HepG2 (cell line): ENCODE results near the gene SERINC4. TPM values are rescaled to one million over a fixed set of nuclear protein-coding genes. Genes with fewer than 3 reads are reported as not detected.

Experiments
- HOXA3 ChIP-seq: sonication (generic); formaldehyde crosslinking; IDR thresholded peaks from 2 replicates; pipeline ENCODE4 v1.5.0; 2020; ENCODE audit warnings: missing genetic modification reagents
- KLF11 ChIP-seq: IDR thresholded peaks from 2 replicates; pipeline ENCODE4 v1.6.1; 2016; ENCODE audit warnings: missing compliant biosample characterization
- MED13 ChIP-seq: sonication (generic); formaldehyde crosslinking; IDR thresholded peaks from 2 replicates; pipeline ENCODE4 v1.5.0; 2020; ENCODE audit warnings: missing genetic modification reagents
- MLLT10 ChIP-seq: sonication (generic); formaldehyde crosslinking; IDR thresholded peaks from 2 replicates; pipeline ENCODE4 v1.4.0; 2020; ENCODE audit warnings: missing genetic modification reagents
- MYNN ChIP-seq: sonication (generic); formaldehyde crosslinking; IDR thresholded peaks from 2 replicates; pipeline ENCODE4 v1.4.0; 2020; ENCODE audit warnings: mild to moderate bottlenecking, low read depth, missing genetic modification reagents
- NCOA5 ChIP-seq: sonication (generic); formaldehyde crosslinking; IDR thresholded peaks from 2 replicates; pipeline ENCODE4 v1.4.0; 2020; ENCODE audit warnings: missing genetic modification reagents
- NFAT5 ChIP-seq: sonication (generic); formaldehyde crosslinking; IDR thresholded peaks from 2 replicates; pipeline ENCODE4 v1.4.0; 2020; ENCODE audit warnings: missing genetic modification reagents
- PTBP1 ChIP-seq: fragments of 200-400 bp; formaldehyde crosslinking; IDR thresholded peaks from 2 replicates; pipeline ENCODE4 v1.6.1; 2018; ENCODE audit warnings: low read length, low read depth; ENCODE audit not compliant: poor library complexity, severe bottlenecking
- SSRP1 ChIP-seq: IDR thresholded peaks from 2 replicates; pipeline ENCODE4 v1.6.1; 2016; ENCODE audit warnings: control low read depth
- ZNF143 ChIP-seq: sonication (generic); formaldehyde crosslinking; IDR thresholded peaks from 2 replicates; pipeline ENCODE4 v1.4.0; 2020; ENCODE audit warnings: missing genetic modification reagents
- ZNF550 ChIP-seq: sonication (generic); formaldehyde crosslinking; IDR thresholded peaks from 2 replicates; pipeline ENCODE4 v1.4.0; 2020; ENCODE audit warnings: mild to moderate bottlenecking, missing genetic modification reagents, borderline replicate concordance
- ZNF574 ChIP-seq: sonication (generic); formaldehyde crosslinking; IDR thresholded peaks from 2 replicates; pipeline ENCODE4 v1.4.0; 2020; ENCODE audit warnings: missing genetic modification reagents
- ZNF724P ChIP-seq: sonication (generic); formaldehyde crosslinking; IDR thresholded peaks from 2 replicates; pipeline ENCODE4 v1.8.0; 2022; ENCODE audit warnings: missing genetic modification reagents, borderline replicate concordance
- ZNF768 ChIP-seq: sonication (generic); formaldehyde crosslinking; IDR thresholded peaks from 2 replicates; pipeline ENCODE4 v1.4.0; 2020; ENCODE audit warnings: missing genetic modification reagents
- polyA plus RNA-seq, 8 experiments: library from polyadenylated mRNA; depleted of rRNA in 3 of 8; stranded (reverse) in 7 of 8; unstranded in 1 of 8; fragments of >200 nt; fragmentation: Illumina TruSeq in 4 of 8; extraction: Trizol in 4 of 8; gene quantifications; 2 replicates each; pipeline versions ENCODE4 v1.2.1 to v1.2.3, GENCODE V29; 2011 to 2016; ENCODE audit warnings: low read depth in 4 of 8, missing spikeins in 1 of 8, mixed read lengths in 1 of 8; ENCODE audit not compliant: insufficient read depth in 1 of 8
- total RNA-seq, 5 experiments: library from RNA; depleted of rRNA; stranded (reverse); fragments of >200 nt; fragmentation: Illumina TruSeq; extraction: Trizol; gene quantifications; 2 replicates each; pipeline ENCODE4 v1.2.3, GENCODE V29; 2016; ENCODE audit warnings: low read depth in 1 of 5

SERINC4 gene
- total and polyA plus RNA-seq, 2 of the 13 experiments (the other 11 are each of a cell fraction or from before 2014, with no cell fraction given): not detected

- TF ChIP-seq NFAT5 (no peak), PTBP1 (no peak), MLLT10 (CRISPR knock-in tag) (no peak), ZNF724P (CRISPR knock-in tag) (no peak), KLF11 (CRISPR knock-in tag) (no peak), MED13 (CRISPR knock-in tag) (no peak), HOXA3 (CRISPR knock-in tag) (0 out of 2 replicates have a peak, but pooled peaks have one; percentile 32), SSRP1 (no peak), MYNN (CRISPR knock-in tag) (no peak), ZNF550 (CRISPR knock-in tag) (no peak), NCOA5 (CRISPR knock-in tag) (no peak), ZNF768 (CRISPR knock-in tag) (peak; percentile 28; the same call in 1 of the 2 replicates), ZNF143 (CRISPR knock-in tag) (peak; percentile 45; the same call in 1 of the 2 replicates), ZNF574 (peak; percentile 87)
- TF ChIP-seq, all 625 proteins: peak for 45
Measured at GRCh38 chr15:43826508-43827341, 26.7 kb upstream of the SERINC4 start, which contains the start of gene WDR76 (continued).
